Measurements from ENCODE around the gene SAMD11.

DNA sequence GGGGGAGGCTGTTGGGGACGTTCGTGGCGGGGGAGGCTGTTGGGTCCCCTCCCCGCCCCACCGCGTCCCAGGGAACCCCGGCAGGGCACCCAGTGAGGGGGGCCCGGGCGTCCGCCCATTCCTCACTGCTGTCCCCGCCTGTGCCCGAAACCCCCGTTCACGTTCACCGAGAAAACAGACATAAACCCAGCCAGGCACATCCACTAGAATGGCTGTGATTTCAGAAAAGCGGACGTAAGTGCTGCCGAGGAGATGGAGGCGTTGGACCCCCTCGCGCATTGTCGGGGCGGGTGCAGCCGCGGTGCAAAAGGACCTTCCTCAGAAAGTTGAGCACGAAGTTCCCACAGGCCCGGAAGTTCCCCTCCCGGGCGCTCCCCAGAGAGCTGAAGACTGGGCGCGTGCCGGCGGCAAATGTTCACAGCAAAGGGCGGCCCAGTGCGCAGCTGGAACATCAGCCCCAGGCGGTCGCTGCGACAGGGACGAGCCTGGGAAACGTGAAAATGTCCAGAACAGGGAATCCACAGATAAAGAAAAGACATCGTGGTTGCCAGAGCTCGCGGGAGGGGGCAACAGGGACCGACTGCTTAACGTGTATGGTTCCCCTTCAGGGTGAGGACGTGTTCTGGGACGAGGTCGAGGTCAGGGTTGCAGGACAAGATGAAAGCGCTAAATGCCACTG lies 18.5 kb upstream of the SAMD11 start:
- TF ChIP-seq, protein P1, sequence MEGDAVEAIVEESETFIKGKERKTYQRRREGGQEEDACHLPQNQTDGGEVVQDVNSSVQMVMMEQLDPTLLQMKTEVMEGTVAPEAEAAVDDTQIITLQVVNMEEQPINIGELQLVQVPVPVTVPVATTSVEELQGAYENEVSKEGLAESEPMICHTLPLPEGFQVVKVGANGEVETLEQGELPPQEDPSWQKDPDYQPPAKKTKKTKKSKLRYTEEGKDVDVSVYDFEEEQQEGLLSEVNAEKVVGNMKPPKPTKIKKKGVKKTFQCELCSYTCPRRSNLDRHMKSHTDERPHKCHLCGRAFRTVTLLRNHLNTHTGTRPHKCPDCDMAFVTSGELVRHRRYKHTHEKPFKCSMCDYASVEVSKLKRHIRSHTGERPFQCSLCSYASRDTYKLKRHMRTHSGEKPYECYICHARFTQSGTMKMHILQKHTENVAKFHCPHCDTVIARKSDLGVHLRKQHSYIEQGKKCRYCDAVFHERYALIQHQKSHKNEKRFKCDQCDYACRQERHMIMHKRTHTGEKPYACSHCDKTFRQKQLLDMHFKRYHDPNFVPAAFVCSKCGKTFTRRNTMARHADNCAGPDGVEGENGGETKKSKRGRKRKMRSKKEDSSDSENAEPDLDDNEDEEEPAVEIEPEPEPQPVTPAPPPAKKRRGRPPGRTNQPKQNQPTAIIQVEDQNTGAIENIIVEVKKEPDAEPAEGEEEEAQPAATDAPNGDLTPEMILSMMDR (IDR thresholded peaks at IDR 0.05): no peak
- TF ChIP-seq POLR2A (IDR thresholded peaks at IDR 0.05) (no peak), EP300 (IDR thresholded peaks at IDR 0.05) (no peak), POLR2AphosphoS5 (IDR thresholded peaks at IDR 0.05) (no peak)
